Testis (tissue), 3 donors: ENCODE measurements around the gene ANXA2R. TPM values are rescaled to one million over a fixed set of nuclear protein-coding genes. Genes with fewer than 3 reads are reported as not detected.

Experiments used
- DNase-seq: peaks from one replicate; pipeline ENCODE4 v3.0.0-alpha.2; 2019
- H3K27ac ChIP-seq, 2 donors: fragments of 200-600 bp; sonication (generic); one replicate each; pipeline ENCODE4 v1.5.1; 2019
- H3K27me3 ChIP-seq: fragments of 200-600 bp; sonication (generic); one replicate; pipeline ENCODE4 v1.5.1; 2019
- H3K36me3 ChIP-seq: fragments of 200-600 bp; sonication (generic); one replicate; pipeline ENCODE4 v1.5.1; 2017; ENCODE audit warnings: low read depth; ENCODE audit errors: missing control alignments
- H3K4me1 ChIP-seq: fragments of 200-600 bp; sonication (generic); one replicate; pipeline ENCODE4 v1.5.1; 2019
- H3K4me3 ChIP-seq, 2 donors: fragments of 200-600 bp; sonication (generic); one replicate each; pipeline ENCODE4 v1.5.1; 2017 to 2019
- H3K9me3 ChIP-seq: fragments of 200-600 bp; sonication (generic); one replicate; pipeline ENCODE4 v1.5.1; 2017
- POLR2A ChIP-seq: fragments of 450-650 bp; IDR thresholded peaks from one replicate; pipeline ENCODE4 v1.6.1; 2017; ENCODE audit warnings: antibody characterized with exemption, mild to moderate bottlenecking, moderate library complexity
- WGBS, 2 donors: methylation state at CpG; one replicate each; pipeline ENCODE4 v1.1.5; 2018; 5-methylcytosine and 5-hydroxymethylcytosine counted together
- intact Hi-C: fragments of 100-400 bp; cut with DNase I; formaldehyde crosslinking; loops from one replicate; pipeline ENCODE4 v1.15.1; 2023; ENCODE audit warnings: low total_unique reads
- polyA plus RNA-seq: library from polyadenylated mRNA; stranded (reverse); fragments of 350-450 nt; fragmentation: Illumina TruSeq; extraction: RNeasy Lipid Tissue Mini Kit (QIAGEN cat#74804); gene quantifications from one replicate; pipeline ENCODE4 v1.2.3, GENCODE V29; 2014; ENCODE audit warnings: low read depth, low replicate concordance; ENCODE audit not compliant: insufficient read depth
- total RNA-seq, 2 donors: library from RNA; depleted of rRNA; stranded (reverse); fragments of >200 nt; gene quantifications; one replicate each; pipeline ENCODE4 v1.2.3, GENCODE V29; 2016
- TF ChIP-seq, protein P1 (sequence below), 3 experiments: fragments of 450-650 bp in 2 of 3; fragments of 200-600 bp in 1 of 3; sonication (generic) in 1 of 3; IDR thresholded peaks; one replicate each; pipeline ENCODE4 v1.5.1; 2016 to 2019; ENCODE audit warnings: antibody characterized with exemption in 3 of 3, mild to moderate bottlenecking in 2 of 3, moderate library complexity in 1 of 3

Gene ANXA2R
- total and polyA plus RNA-seq, 3 donors from 2014 or later, result 1.6 to 10.2 (median 5.1) TPM

GRCh38 chr5:42994555-42995359 is 45.4 kb downstream of the ANXA2R start:
- WGBS, 2 donors, result 6% methylated on average over 52 of the region's 52 CpGs
- intact Hi-C loops, result loop anchor here (5.0 kb wide), 1 partner anchor 48 kb away; the partner anchor contains the start of gene ANXA2R

DNA sequence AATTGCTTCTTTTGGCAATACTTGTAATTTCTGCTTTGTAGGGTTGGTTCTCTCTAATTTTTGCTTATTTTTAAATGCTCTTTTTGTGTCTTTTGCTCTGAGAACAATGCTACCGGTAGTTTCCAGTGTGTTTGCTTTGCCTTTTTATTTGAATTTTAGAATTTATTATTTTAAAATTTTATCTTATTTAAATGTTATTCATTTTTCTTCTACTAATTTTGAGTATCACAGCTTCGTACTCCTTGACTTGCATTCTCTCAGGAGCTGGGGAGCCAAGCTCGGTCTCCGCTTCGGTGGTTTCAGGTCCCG is 45.9 kb downstream of the ANXA2R start:
- Histone ChIP-seq H3K9me3 (no peaks in the 10 kb centered on the region), H3K4me3 (peak overlapping the region; percentile 50 to 63), H3K27me3 (no peaks in the 10 kb centered on the region), H3K27ac (peak overlapping the region; percentile 23 to 85), H3K4me1 (no peaks in the 10 kb centered on the region), H3K36me3 (no peaks in the 10 kb centered on the region)
- no peak for TF ChIP-seq POLR2A
- TF ChIP-seq, protein P1, sequence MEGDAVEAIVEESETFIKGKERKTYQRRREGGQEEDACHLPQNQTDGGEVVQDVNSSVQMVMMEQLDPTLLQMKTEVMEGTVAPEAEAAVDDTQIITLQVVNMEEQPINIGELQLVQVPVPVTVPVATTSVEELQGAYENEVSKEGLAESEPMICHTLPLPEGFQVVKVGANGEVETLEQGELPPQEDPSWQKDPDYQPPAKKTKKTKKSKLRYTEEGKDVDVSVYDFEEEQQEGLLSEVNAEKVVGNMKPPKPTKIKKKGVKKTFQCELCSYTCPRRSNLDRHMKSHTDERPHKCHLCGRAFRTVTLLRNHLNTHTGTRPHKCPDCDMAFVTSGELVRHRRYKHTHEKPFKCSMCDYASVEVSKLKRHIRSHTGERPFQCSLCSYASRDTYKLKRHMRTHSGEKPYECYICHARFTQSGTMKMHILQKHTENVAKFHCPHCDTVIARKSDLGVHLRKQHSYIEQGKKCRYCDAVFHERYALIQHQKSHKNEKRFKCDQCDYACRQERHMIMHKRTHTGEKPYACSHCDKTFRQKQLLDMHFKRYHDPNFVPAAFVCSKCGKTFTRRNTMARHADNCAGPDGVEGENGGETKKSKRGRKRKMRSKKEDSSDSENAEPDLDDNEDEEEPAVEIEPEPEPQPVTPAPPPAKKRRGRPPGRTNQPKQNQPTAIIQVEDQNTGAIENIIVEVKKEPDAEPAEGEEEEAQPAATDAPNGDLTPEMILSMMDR (IDR thresholded peaks at IDR 0.05), result no peak
- intact Hi-C loops, result loop anchor here (5.0 kb wide), 1 partner anchor 48 kb away; the partner anchor contains the start of gene ANXA2R
- no peak for DNase-seq
- 29% methylated on average over 6 of the region's 6 CpGs for WGBS, 2 donors

More at GRCh38 chr5:42994555-42995359, 45.4 kb downstream of the ANXA2R start:
- Histone ChIP-seq H3K4me1 (no peaks in the 10 kb centered on the region), H3K4me3 (peak overlapping the region; percentile 50 to 63), H3K9me3 (no peaks in the 10 kb centered on the region), H3K27me3 (no peaks in the 10 kb centered on the region), H3K27ac (peak overlapping the region; percentile 23 to 85), H3K36me3 (no peaks in the 10 kb centered on the region)
- TF ChIP-seq, protein P1 (IDR thresholded peaks at IDR 0.05), result peak; percentile 74 to 84 (median 82)
- TF ChIP-seq POLR2A, result no peak
- peak; percentile 93 for DNase-seq

- Histone ChIP-seq H3K9me3 (no peaks in the 10 kb centered on the region), H3K27ac (peak overlapping the region; percentile 23 to 85), H3K4me3 (peak overlapping the region; percentile 50 to 63), H3K4me1 (no peaks in the 10 kb centered on the region), H3K36me3 (no peaks in the 10 kb centered on the region), H3K27me3 (no peaks in the 10 kb centered on the region)
- intact Hi-C loops, result loop anchor here (5.0 kb wide), 1 partner anchor 49 kb away; the partner anchor contains the start of gene ANXA2R
- no peak for DNase-seq
- TF ChIP-seq, protein P1 (IDR thresholded peaks at IDR 0.05), result no peak
- TF ChIP-seq POLR2A, result no peak
- 11 to 22% methylated on average over 31 to 34 of the region's 34 CpGs for WGBS, 2 donors
Measured at GRCh38 chr5:42993516-42994245, 46.4 kb downstream of the ANXA2R start.

- H3K9me3 ChIP-seq, result no peaks in the 10 kb centered on the region
- H3K27ac ChIP-seq, result peak overlapping the region; percentile 65 to 85
- intact Hi-C loops, result loop anchor here (5.0 kb wide), 1 partner anchor 50 kb away; the partner anchor contains the start of gene ANXA2R
- H3K4me1 ChIP-seq, result no peaks in the 10 kb centered on the region
- peak; percentile 67 for DNase-seq
- no peaks in the 10 kb centered on the region for H3K36me3 ChIP-seq
- TF ChIP-seq, protein P1 (IDR thresholded peaks at IDR 0.05), result no peak
- TF ChIP-seq POLR2A, result no peak
- peak overlapping the region; percentile 60 to 63 for H3K4me3 ChIP-seq
- WGBS, 2 donors, result 0 to 7% methylated on average over 1 to 68 of the region's 71 CpGs
- no peaks in the 10 kb centered on the region for H3K27me3 ChIP-seq
Measured at GRCh38 chr5:42992088-42992879, 47.8 kb downstream of the ANXA2R start.
